Measurements from ENCODE around the gene GNA12. TPM values are rescaled to one million over a fixed set of nuclear protein-coding genes. Genes with fewer than 3 reads are reported as not detected.

The GNA12 gene
- polyA plus RNA-seq, 1 donor (not counting 4 experiments of a cell fraction or from before 2014, with no cell fraction given): 35.5 TPM

GRCh38 chr7:2841907-2842306, 2.2 kb downstream of the GNA12 start:
- no peak overlapping the region for H3K4me2 ChIP-seq (ENCODE audit: control insufficient read depth, extremely low read depth, insufficient read depth, low read depth, low read length)
- H3K27me3 ChIP-seq (ENCODE audit: control insufficient read depth, extremely low read depth, insufficient read depth, low read length): no peaks in the 10 kb centered on the region
- no peak overlapping the region for H3K9ac ChIP-seq (ENCODE audit: control insufficient read depth, extremely low read depth, insufficient read depth, low read length)
- TF ChIP-seq EZH2 (IDR thresholded peaks at IDR 0.05; ENCODE audit: low read length) (no peak), CTCF (optimal IDR thresholded peaks at IDR 0.05 in 1 of 3, IDR thresholded peaks at IDR 0.05 in 1 of 3, conservative IDR thresholded peaks at IDR 0.05 in 1 of 3; ENCODE audit: extremely low read depth in 1 of 3, insufficient read depth in 2 of 3, low read length in 3 of 3) (no peak)
- H3K4me3 ChIP-seq (ENCODE audit: control insufficient read depth in 2 of 3, extremely low read depth in 1 of 3, insufficient read depth in 2 of 3, low read depth in 1 of 3, low read length in 3 of 3): no peak overlapping the region
- dilution Hi-C loops (cut with MboI; ENCODE audit: extremely low pct_ligation_motif_present, low sequenced_read_pairs): no loop called here
- H3K4me1 ChIP-seq (ENCODE audit: control insufficient read depth, extremely low read depth, insufficient read depth, low read length): peaks cover 11% of the 10 kb centered on the region
- H3K9me3 ChIP-seq (ENCODE audit: control insufficient read depth, low read depth, low read length): no peaks in the 10 kb centered on the region
- H3K27ac ChIP-seq (ENCODE audit: control insufficient read depth, insufficient read depth, low read length): no peak overlapping the region
- H4K20me1 ChIP-seq (ENCODE audit: control insufficient read depth, extremely low read depth, insufficient read depth, low read length): peaks cover 2% of the 10 kb centered on the region
- H3K36me3 ChIP-seq (ENCODE audit: control insufficient read depth in 2 of 2, extremely low read depth in 1 of 2, insufficient read depth in 2 of 2, low read length in 2 of 2): peaks cover 2 to 4% of the 10 kb centered on the region in 2 experiments
- DNase-seq (ENCODE audit: low read depth, low spot score) (no peak), FAIRE-seq (no peak)
- no peaks in the 10 kb centered on the region for H3K9me1 ChIP-seq (ENCODE audit: control insufficient read depth, extremely low read depth, insufficient read depth, low read length)
- no peak overlapping the region for H2AFZ ChIP-seq (ENCODE audit: control insufficient read depth, low read length)
- peaks cover 64% of the 10 kb centered on the region for H3K79me2 ChIP-seq (ENCODE audit: control insufficient read depth, insufficient read depth, low read length)

- Histone ChIP-seq H3K27ac (ENCODE audit: control insufficient read depth, insufficient read depth, low read length) (no peak overlapping the region), H2AFZ (ENCODE audit: control insufficient read depth, low read length) (no peak overlapping the region), H3K4me3 (ENCODE audit: control insufficient read depth in 2 of 3, extremely low read depth in 1 of 3, insufficient read depth in 2 of 3, low read depth in 1 of 3, low read length in 3 of 3) (no peak overlapping the region), H3K4me2 (ENCODE audit: control insufficient read depth, extremely low read depth, insufficient read depth, low read depth, low read length) (no peak overlapping the region), H3K9me3 (ENCODE audit: control insufficient read depth, low read depth, low read length) (no peaks in the 10 kb centered on the region), H3K9ac (ENCODE audit: control insufficient read depth, extremely low read depth, insufficient read depth, low read length) (no peak overlapping the region), H3K36me3 (ENCODE audit: control insufficient read depth in 2 of 2, extremely low read depth in 1 of 2, insufficient read depth in 2 of 2, low read length in 2 of 2) (peaks cover 5 to 6% of the 10 kb centered on the region in 2 experiments), H3K9me1 (ENCODE audit: control insufficient read depth, extremely low read depth, insufficient read depth, low read length) (no peaks in the 10 kb centered on the region), H3K27me3 (ENCODE audit: control insufficient read depth, extremely low read depth, insufficient read depth, low read length) (no peaks in the 10 kb centered on the region), H3K79me2 (ENCODE audit: control insufficient read depth, insufficient read depth, low read length) (peaks cover 75% of the 10 kb centered on the region), H4K20me1 (ENCODE audit: control insufficient read depth, extremely low read depth, insufficient read depth, low read length) (peaks cover 2% of the 10 kb centered on the region), H3K4me1 (ENCODE audit: control insufficient read depth, extremely low read depth, insufficient read depth, low read length) (peaks cover 11% of the 10 kb centered on the region)
- no peak for DNase-seq (ENCODE audit: low read depth, low spot score)
- TF ChIP-seq CTCF (optimal IDR thresholded peaks at IDR 0.05 in 1 of 3, IDR thresholded peaks at IDR 0.05 in 1 of 3, conservative IDR thresholded peaks at IDR 0.05 in 1 of 3; ENCODE audit: extremely low read depth in 1 of 3, insufficient read depth in 2 of 3, low read length in 3 of 3) (no peak), EZH2 (IDR thresholded peaks at IDR 0.05; ENCODE audit: low read length) (no peak)
- FAIRE-seq: no peak
- dilution Hi-C loops (cut with MboI; ENCODE audit: extremely low pct_ligation_motif_present, low sequenced_read_pairs): no loop called here
Observed at GRCh38 chr7:2840458-2840857, 3.6 kb downstream of the GNA12 start.

All from keratinocyte (primary cell).